CD14-positive monocyte (primary cell): ENCODE results near the gene UNC5C. TPM values are rescaled to one million over a fixed set of nuclear protein-coding genes. Genes with fewer than 3 reads are reported as not detected.

Experiments used
- DNase-seq, 3 donors: peaks; one replicate each; pipeline ENCODE4 v3.0.0-alpha.2; 2011 to 2022
- H2AFZ ChIP-seq: 2 replicates; pipeline ENCODE4 v1.6.0; 2012; ENCODE audit warnings: mild to moderate bottlenecking, low read depth, low read length, inconsistent platforms; ENCODE audit not compliant: insufficient read depth, poor library complexity, severe bottlenecking
- H3K27ac ChIP-seq, 2 donors: 1 replicate in 1 of 2; 2 replicates in 1 of 2; pipeline ENCODE4 v1.5.1; 2012 to 2013; ENCODE audit warnings: low read length in 2 of 2, control low read depth in 1 of 2, inconsistent platforms in 1 of 2, low read depth in 1 of 2, mild to moderate bottlenecking in 1 of 2
- H3K27me3 ChIP-seq, 2 donors: one replicate each; pipeline versions ENCODE4 v1.6.0 to v1.6.1; 2011 to 2013; ENCODE audit warnings: low read length in 2 of 2; ENCODE audit not compliant: control insufficient read depth in 2 of 2, insufficient read depth in 2 of 2
- H3K36me3 ChIP-seq, 2 donors: replicated peaks in 1 of 2; 1 replicate in 1 of 2; 2 replicates in 1 of 2; pipeline versions ENCODE4 v1.5.1 to v1.6.1; 2012 to 2013; ENCODE audit warnings: low read length in 2 of 2, control low read depth in 1 of 2, inconsistent platforms in 1 of 2, mild to moderate bottlenecking in 1 of 2; ENCODE audit not compliant: insufficient read depth in 2 of 2, control insufficient read depth in 1 of 2
- H3K4me1 ChIP-seq, 2 donors: 1 replicate in 1 of 2; 2 replicates in 1 of 2; pipeline versions ENCODE4 v1.5.1 to v1.6.1; 2012 to 2013; ENCODE audit warnings: low read length in 2 of 2, control low read depth in 1 of 2, inconsistent platforms in 1 of 2, mild to moderate bottlenecking in 1 of 2, moderate library complexity in 1 of 2; ENCODE audit not compliant: insufficient read depth in 2 of 2, control insufficient read depth in 1 of 2
- H3K4me2 ChIP-seq: replicated peaks from 2 replicates; pipeline ENCODE3; 2012; ENCODE audit warnings: low read length, moderate library complexity, mild to moderate bottlenecking; ENCODE audit not compliant: poor library complexity, severe bottlenecking; ENCODE audit errors: extremely low read depth
- H3K4me3 ChIP-seq, 3 experiments: fragments of 200-600 bp in 1 of 3; sonication (generic) in 1 of 3; replicated peaks in 1 of 3; 1 replicate in 2 of 3; 2 replicates in 1 of 3; pipeline ENCODE4 v1.5.1; 2011 to 2013; ENCODE audit warnings: low read length in 3 of 3, mild to moderate bottlenecking in 3 of 3, control low read depth in 2 of 3, low read depth in 2 of 3, inconsistent platforms in 1 of 3, moderate library complexity in 1 of 3
- H3K79me2 ChIP-seq: 2 replicates; pipeline ENCODE4 v1.6.0; 2012; ENCODE audit warnings: mild to moderate bottlenecking, control low read depth, inconsistent platforms, low read length, moderate library complexity; ENCODE audit not compliant: insufficient read depth
- H3K9ac ChIP-seq: 2 replicates; pipeline ENCODE4 v1.6.0; 2017; ENCODE audit warnings: low read length, mild to moderate bottlenecking; ENCODE audit not compliant: insufficient read depth, poor library complexity, severe bottlenecking
- H3K9me3 ChIP-seq, 2 donors: replicated peaks in 1 of 2; 1 replicate in 1 of 2; 2 replicates in 1 of 2; pipeline versions ENCODE4 v1.5.1 to v1.6.1; 2012 to 2013; ENCODE audit warnings: low read length in 2 of 2, control low read depth in 1 of 2; ENCODE audit not compliant: control insufficient read depth in 1 of 2, insufficient read depth in 1 of 2
- H4K20me1 ChIP-seq: 2 replicates; pipeline ENCODE4 v1.6.0; 2012; ENCODE audit warnings: mild to moderate bottlenecking, low read length, control low read depth, moderate library complexity; ENCODE audit not compliant: insufficient read depth
- H3K27ac Mint-ChIP-seq, 7 donors: one replicate each; pipeline ENCODE4 v1.8.0; 2020; ENCODE audit warnings: mild to moderate bottlenecking in 7 of 7, mixed read lengths in 7 of 7, moderate library complexity in 6 of 7, inconsistent platforms in 2 of 7
- H3K27me3 Mint-ChIP-seq, 3 donors: one replicate each; pipeline ENCODE4 v1.8.0; 2021 to 2022; ENCODE audit warnings: low read depth in 3 of 3, mild to moderate bottlenecking in 3 of 3, mixed read lengths in 3 of 3, moderate library complexity in 3 of 3, inconsistent platforms in 1 of 3
- H3K36me3 Mint-ChIP-seq, 2 donors: one replicate each; pipeline ENCODE4 v1.8.0; 2020; ENCODE audit warnings: mixed read lengths in 2 of 2, inconsistent platforms in 1 of 2, mild to moderate bottlenecking in 1 of 2
- H3K4me1 Mint-ChIP-seq: one replicate; pipeline ENCODE4 v1.8.0; 2020; ENCODE audit warnings: mild to moderate bottlenecking, mixed read lengths
- H3K4me3 Mint-ChIP-seq, 2 donors: one replicate each; pipeline ENCODE4 v1.8.0; 2020; ENCODE audit warnings: mild to moderate bottlenecking in 2 of 2, mixed read lengths in 2 of 2, moderate library complexity in 1 of 2
- H3K9me3 Mint-ChIP-seq, 7 donors: one replicate each; pipeline ENCODE4 v1.8.0; 2020 to 2022; ENCODE audit warnings: mixed read lengths in 7 of 7, mild to moderate bottlenecking in 6 of 7, moderate library complexity in 6 of 7, inconsistent platforms in 2 of 7
- CTCF ChIP-seq: fragments of 200-600 bp; IDR thresholded peaks from one replicate; pipeline ENCODE4 v1.8.0; 2022; ENCODE audit warnings: antibody characterized with exemption, mild to moderate bottlenecking
- WGBS: methylation state at CpG from one replicate; pipeline ENCODE4 v1.1.5; 2013; ENCODE audit warnings: missing lambda C conversion rate; ENCODE audit not compliant: insufficient coverage; 5-methylcytosine and 5-hydroxymethylcytosine counted together
- intact Hi-C, 2 donors: fragments of 100-400 bp; cut with micrococcal nuclease; formaldehyde crosslinking; loops; one replicate each; pipeline versions ENCODE4 v1.15.0 to v1.15.1; 2023
- polyA plus RNA-seq, 3 donors: library from polyadenylated mRNA; depleted of rRNA in 1 of 3; unstranded in 2 of 3; stranded (reverse) in 1 of 3; fragments of 300-500 nt in 2 of 3; fragments of >200 nt in 1 of 3; fragmentation: Illumina TruSeq in 2 of 3; gene quantifications; 1 replicate in 2 of 3; 2 replicates in 1 of 3; pipeline ENCODE4 v1.2.3, GENCODE V29; 2012 to 2021

UNC5C gene
- polyA plus RNA-seq, 3 donors: 0.03 TPM; not detected in 2

- H3K4me3 Mint-ChIP-seq: no peak overlapping the region
- no peaks in the 10 kb centered on the region for H4K20me1 ChIP-seq
- H3K27ac Mint-ChIP-seq: no peak overlapping the region
- no peak overlapping the region for H3K27ac ChIP-seq
- H3K4me2 ChIP-seq: no peak overlapping the region
- no peaks in the 10 kb centered on the region for H3K36me3 Mint-ChIP-seq
- no peaks in the 10 kb centered on the region for H3K27me3 ChIP-seq
- no peaks in the 10 kb centered on the region for H3K4me1 Mint-ChIP-seq
- no peak overlapping the region for H3K9ac ChIP-seq
- H3K27me3 Mint-ChIP-seq: no peaks in the 10 kb centered on the region
- H3K9me3 Mint-ChIP-seq: peaks cover 0 to 6% (median 4%) of the 10 kb centered on the region in 7 donors
- H2AFZ ChIP-seq: no peak overlapping the region
- no peak overlapping the region for H3K4me3 ChIP-seq
- intact Hi-C loops: no loop called here
- H3K9me3 ChIP-seq: no peaks in the 10 kb centered on the region
- TF ChIP-seq CTCF: no peak
- no peaks in the 10 kb centered on the region for H3K36me3 ChIP-seq
- no peak for DNase-seq
- H3K79me2 ChIP-seq: no peaks in the 10 kb centered on the region
- no CpG with 5 or more reads among the region's 4 CpGs for WGBS
- H3K4me1 ChIP-seq: no peaks in the 10 kb centered on the region
Observed at GRCh38 chr4:95426455-95426854, 122.3 kb downstream of the UNC5C start.

- Histone ChIP-seq H3K36me3 (no peaks in the 10 kb centered on the region), H3K27me3 (no peaks in the 10 kb centered on the region), H2AFZ (no peak overlapping the region), H3K4me1 (no peaks in the 10 kb centered on the region), H3K79me2 (no peaks in the 10 kb centered on the region), H3K4me2 (no peak overlapping the region), H4K20me1 (no peaks in the 10 kb centered on the region), H3K27ac (no peak overlapping the region), H3K4me3 (no peak overlapping the region), H3K9me3 (no peaks in the 10 kb centered on the region), H3K9ac (no peak overlapping the region)
- no peak overlapping the region for H3K27ac Mint-ChIP-seq
- no peak for TF ChIP-seq CTCF
- no peaks in the 10 kb centered on the region for H3K36me3 Mint-ChIP-seq
- H3K4me1 Mint-ChIP-seq: no peaks in the 10 kb centered on the region
- no peak overlapping the region for H3K4me3 Mint-ChIP-seq
- H3K9me3 Mint-ChIP-seq: peaks cover 0 to 6% (median 4%) of the 10 kb centered on the region in 7 donors
- intact Hi-C loops: no loop called here
- H3K27me3 Mint-ChIP-seq: peaks cover 0 to under 1% (median 0%) of the 10 kb centered on the region in 3 donors
- no peak for DNase-seq
- whole genome bisulfite sequencing: 100% methylated on average over 2 of the region's 7 CpGs
Observed at GRCh38 chr4:95422436-95422835, 126.3 kb downstream of the UNC5C start.
